CD8-positive, alpha-beta memory T cell (primary cell): ENCODE measurements around the gene SORCS2. TPM values are rescaled to one million over a fixed set of nuclear protein-coding genes. Genes with fewer than 3 reads are reported as not detected.

Source experiments
- CTCF ChIA-PET: fragments of 350-600 bp; sonication (Branson Sonifier 250); formaldehyde crosslinking; loops from one replicate; lab custom pipeline; 2021; ENCODE audit warnings: antibody characterized with exemption; lab: Charles Lee
- POLR2A ChIA-PET: fragments of 350-600 bp; sonication (Branson Sonifier 250); formaldehyde crosslinking; loops from one replicate; lab custom pipeline; 2021; ENCODE audit warnings: antibody characterized with exemption; lab: Charles Lee
- DNase-seq, 5 donors: peaks; one replicate each; pipeline versions ENCODE4 v3.0.0 to v3.0.0-alpha.2; 2020 to 2022; ENCODE audit warnings: mixed read lengths in 1 of 5
- H3K27ac ChIP-seq: one replicate; pipeline ENCODE4 v1.7.0; 2013; ENCODE audit warnings: low read depth, mild to moderate bottlenecking, low read length, moderate library complexity
- H3K27me3 ChIP-seq: 2 replicates; pipeline ENCODE4 v1.7.0; 2013; ENCODE audit warnings: low read length, mild to moderate bottlenecking; ENCODE audit not compliant: insufficient read depth, poor library complexity, severe bottlenecking
- H3K36me3 ChIP-seq: 2 replicates; pipeline ENCODE4 v1.7.0; 2013; ENCODE audit warnings: mild to moderate bottlenecking, low read length, moderate library complexity; ENCODE audit not compliant: insufficient read depth
- H3K4me1 ChIP-seq: 2 replicates; pipeline ENCODE4 v1.7.0; 2013; ENCODE audit warnings: mild to moderate bottlenecking, low read length, moderate library complexity; ENCODE audit not compliant: insufficient read depth
- H3K4me3 ChIP-seq: 2 replicates; pipeline ENCODE4 v1.7.0; 2013; ENCODE audit warnings: mild to moderate bottlenecking, low read length
- H3K9me3 ChIP-seq: 2 replicates; pipeline ENCODE4 v1.7.0; 2013; ENCODE audit warnings: mild to moderate bottlenecking, low read length
- H3K27ac Mint-ChIP-seq, 8 donors: one replicate each; pipeline ENCODE4 v1.8.0; 2020 to 2021; ENCODE audit warnings: mixed read lengths in 8 of 8, mild to moderate bottlenecking in 6 of 8, inconsistent platforms in 3 of 8, moderate library complexity in 3 of 8
- H3K27me3 Mint-ChIP-seq, 2 donors: one replicate each; pipeline ENCODE4 v1.8.0; 2020 to 2021; ENCODE audit warnings: mixed read lengths in 2 of 2, mild to moderate bottlenecking in 1 of 2, moderate library complexity in 1 of 2
- H3K36me3 Mint-ChIP-seq, 3 donors: one replicate each; pipeline ENCODE4 v1.8.0; 2020 to 2021; ENCODE audit warnings: mixed read lengths in 3 of 3, inconsistent platforms in 1 of 3, mild to moderate bottlenecking in 1 of 3
- H3K4me1 Mint-ChIP-seq, 3 donors: one replicate each; pipeline ENCODE4 v1.8.0; 2020 to 2021; ENCODE audit warnings: mixed read lengths in 3 of 3, inconsistent platforms in 1 of 3, mild to moderate bottlenecking in 1 of 3
- H3K4me3 Mint-ChIP-seq, 7 donors: one replicate each; pipeline ENCODE4 v1.8.0; 2020 to 2021; ENCODE audit warnings: mixed read lengths in 7 of 7, mild to moderate bottlenecking in 6 of 7, moderate library complexity in 4 of 7, inconsistent platforms in 2 of 7
- H3K9me3 Mint-ChIP-seq, 5 donors: one replicate each; pipeline ENCODE4 v1.8.0; 2020 to 2022; ENCODE audit warnings: mixed read lengths in 5 of 5, mild to moderate bottlenecking in 3 of 5, moderate library complexity in 2 of 5, inconsistent platforms in 1 of 5
- polyA plus RNA-seq: library from polyadenylated mRNA; unstranded; fragments of 300-500 nt; fragmentation: Illumina TruSeq; gene quantifications from one replicate; pipeline ENCODE4 v1.2.3, GENCODE V29; 2021
- total RNA-seq, 2 experiments: library from RNA; stranded (reverse); gene quantifications; one replicate each; pipeline ENCODE4 v1.2.3, GENCODE V29; 2021

Gene SORCS2
- total and polyA plus RNA-seq, 3 experiments from 2014 or later = not detected

DNA sequence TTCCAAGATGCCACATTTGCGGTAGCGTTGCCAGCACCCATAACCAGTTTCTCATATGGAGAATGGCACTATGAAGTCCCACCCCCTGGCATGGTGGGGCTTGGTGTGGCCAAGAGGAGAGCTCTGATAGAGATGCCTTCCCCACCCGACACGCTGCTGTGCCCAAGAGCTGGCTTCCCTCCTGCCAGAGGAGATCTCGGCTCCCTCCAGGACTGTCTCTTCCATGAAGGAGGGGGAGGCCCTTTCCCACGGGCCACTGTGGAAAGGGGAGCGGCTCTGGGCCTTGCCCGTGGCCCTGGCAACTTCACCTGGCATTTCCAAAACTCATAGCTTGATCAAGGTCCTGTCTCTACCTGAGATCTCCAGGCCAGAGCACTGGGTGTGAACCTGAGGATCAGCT is 459.7 kb downstream of the SORCS2 start:
- CTCF ChIA-PET = no interaction called here
- H3K4me3 Mint-ChIP-seq = peak overlapping the region in 3 of 7 donors; percentile 8 to 51 (median 15)
- Histone ChIP-seq H3K27ac (no peak overlapping the region), H3K27me3 (no peaks in the 10 kb centered on the region), H3K4me3 (no peak overlapping the region), H3K36me3 (no peaks in the 10 kb centered on the region), H3K9me3 (no peaks in the 10 kb centered on the region), H3K4me1 (peaks cover 40% of the 10 kb centered on the region)
- peak overlapping the region in 7 of 8 donors; percentile 69 to 93 (median 86) for H3K27ac Mint-ChIP-seq
- peaks cover 0 to 2% (median 0%) of the 10 kb centered on the region in 3 donors for H3K36me3 Mint-ChIP-seq
- POLR2A ChIA-PET = no interaction called here
- peaks cover 0 to 4% (median 2%) of the 10 kb centered on the region in 5 donors for H3K9me3 Mint-ChIP-seq
- H3K27me3 Mint-ChIP-seq = peaks cover 1 to 8% of the 10 kb centered on the region in 2 donors
- DNase-seq = no peak
- peaks cover 48 to 54% (median 54%) of the 10 kb centered on the region in 3 donors for H3K4me1 Mint-ChIP-seq

DNA sequence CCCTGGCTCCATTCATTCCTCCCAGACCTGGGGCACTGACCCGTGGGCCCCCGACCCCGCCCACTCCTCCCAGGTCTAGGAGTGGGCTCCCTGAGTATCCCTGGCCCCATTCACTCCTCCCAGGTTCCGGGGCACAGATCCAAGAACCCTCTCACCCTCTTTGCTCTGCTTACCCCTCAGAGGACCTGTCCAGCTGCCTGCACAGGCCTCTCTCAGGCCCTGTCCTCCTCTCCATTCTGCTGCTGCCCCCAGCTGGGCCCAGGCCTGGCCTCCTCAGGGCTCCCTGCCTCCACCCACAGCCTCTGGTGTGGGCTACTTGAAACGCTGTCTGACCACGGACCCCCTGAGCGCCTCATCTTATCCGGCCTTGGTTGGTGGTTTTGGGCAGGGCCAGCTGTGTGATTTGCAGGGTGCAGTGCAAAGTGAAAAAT is 460.1 kb downstream of the SORCS2 start:
- H3K36me3 ChIP-seq = no peaks in the 10 kb centered on the region
- H3K4me1 ChIP-seq = peaks cover 36% of the 10 kb centered on the region
- H3K36me3 Mint-ChIP-seq = no peaks in the 10 kb centered on the region
- no peak overlapping the region for H3K4me3 ChIP-seq
- H3K9me3 ChIP-seq = no peaks in the 10 kb centered on the region
- peak overlapping the region in 7 of 8 donors; percentile 69 to 93 (median 86) for H3K27ac Mint-ChIP-seq
- peak in 2 of 5 donors; percentile 12 to 21 for DNase-seq
- peak overlapping the region in 4 of 7 donors; percentile 43 to 86 (median 62) for H3K4me3 Mint-ChIP-seq
- CTCF ChIA-PET = no interaction called here
- H3K4me1 Mint-ChIP-seq = peaks cover 44 to 50% (median 50%) of the 10 kb centered on the region in 3 donors
- H3K27ac ChIP-seq = no peak overlapping the region
- POLR2A ChIA-PET = no interaction called here
- peaks cover 1 to 8% of the 10 kb centered on the region in 2 donors for H3K27me3 Mint-ChIP-seq
- no peaks in the 10 kb centered on the region for H3K27me3 ChIP-seq
- peaks cover 0 to 2% (median 0%) of the 10 kb centered on the region in 5 donors for H3K9me3 Mint-ChIP-seq

DNA sequence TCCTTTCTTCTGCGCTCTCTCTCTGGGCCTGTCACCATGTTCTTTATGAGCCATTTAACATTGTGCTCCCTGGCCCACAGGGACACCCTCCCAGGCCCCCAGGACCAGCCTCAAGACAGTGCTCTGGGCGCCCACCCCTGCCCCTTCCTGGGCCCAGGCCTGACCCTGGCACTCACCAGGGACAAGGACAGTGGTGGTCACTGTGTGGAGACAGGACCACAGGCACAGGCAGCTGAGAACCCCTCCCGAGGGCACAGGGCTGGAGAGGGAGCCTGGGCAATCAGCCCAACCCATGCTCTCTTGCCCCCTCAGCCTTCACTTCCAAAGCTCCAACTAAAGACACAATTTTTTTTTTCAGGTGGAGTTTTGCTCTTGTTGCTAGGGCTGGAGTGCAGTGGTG is 460.6 kb downstream of the SORCS2 start:
- H3K4me1 ChIP-seq = peaks cover 35% of the 10 kb centered on the region
- DNase-seq = no peak
- H3K9me3 ChIP-seq = no peaks in the 10 kb centered on the region
- H3K27me3 ChIP-seq = no peaks in the 10 kb centered on the region
- POLR2A ChIA-PET = no interaction called here
- Mint-ChIP-seq H3K27me3 (peaks cover 1 to 8% of the 10 kb centered on the region in 2 donors), H3K9me3 (peaks cover 0 to 2% (median 0%) of the 10 kb centered on the region in 5 donors), H3K27ac (peak overlapping the region in 7 of 8 donors; percentile 69 to 93 (median 86)), H3K4me1 (peaks cover 39 to 46% (median 45%) of the 10 kb centered on the region in 3 donors), H3K4me3 (peak overlapping the region in 4 of 7 donors; percentile 43 to 86 (median 62)), H3K36me3 (no peaks in the 10 kb centered on the region)
- H3K4me3 ChIP-seq = no peak overlapping the region
- CTCF ChIA-PET = no interaction called here
- no peak overlapping the region for H3K27ac ChIP-seq
- no peaks in the 10 kb centered on the region for H3K36me3 ChIP-seq

DNA sequence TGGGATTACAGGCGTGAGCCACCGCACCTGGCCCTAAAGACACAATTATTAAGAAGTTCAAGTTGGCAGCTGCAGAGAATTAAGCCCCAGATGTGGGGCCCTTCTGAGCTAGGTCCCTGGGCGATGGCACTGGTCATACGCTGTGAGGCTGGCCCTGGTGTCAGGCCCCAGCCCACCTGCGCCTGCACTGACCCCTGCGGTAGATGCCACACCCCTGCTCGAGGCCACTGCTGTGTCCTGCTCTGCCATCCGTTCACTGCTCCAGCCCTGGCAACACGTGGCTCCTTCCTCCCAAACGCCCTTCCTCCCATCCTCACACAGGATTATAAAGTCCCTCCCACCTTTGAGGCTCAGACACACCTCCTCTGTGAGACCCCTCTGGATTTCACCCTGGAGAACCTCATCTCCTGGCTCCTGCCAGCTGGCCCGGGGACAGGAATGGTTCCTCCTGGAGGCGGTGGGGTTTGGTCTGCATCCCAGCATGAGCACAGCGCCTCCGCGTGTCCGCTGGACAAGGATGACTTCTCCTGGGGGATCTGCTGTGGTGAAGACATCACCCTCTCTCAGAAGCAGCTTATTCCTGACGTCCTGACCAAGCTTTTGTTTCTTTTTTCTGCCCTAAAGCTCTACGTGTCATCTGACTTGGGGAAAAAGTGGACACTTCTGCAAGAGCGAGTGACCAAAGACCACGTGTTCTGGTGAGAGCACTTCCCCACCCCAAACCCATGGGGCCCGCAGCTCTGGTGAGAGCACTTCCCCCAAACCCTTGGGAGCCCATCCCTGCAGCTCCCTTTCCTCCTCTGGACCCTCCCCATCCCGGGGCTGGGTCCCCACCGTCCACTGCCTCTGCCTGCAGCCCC is 461.4 kb downstream of the SORCS2 start:
- Mint-ChIP-seq H3K27ac (peak overlapping the region in 5 of 8 donors; percentile 6 to 86 (median 79)), H3K4me1 (peaks cover 34 to 41% (median 39%) of the 10 kb centered on the region in 3 donors), H3K27me3 (peaks cover 1 to 8% of the 10 kb centered on the region in 2 donors), H3K9me3 (peaks cover 0 to 2% (median 0%) of the 10 kb centered on the region in 5 donors), H3K4me3 (peak overlapping the region in 2 of 7 donors; percentile 45 to 79), H3K36me3 (no peaks in the 10 kb centered on the region)
- H3K9me3 ChIP-seq = no peaks in the 10 kb centered on the region
- no peak for DNase-seq
- peaks cover 35% of the 10 kb centered on the region for H3K4me1 ChIP-seq
- no peak overlapping the region for H3K27ac ChIP-seq
- H3K4me3 ChIP-seq = no peak overlapping the region
- H3K36me3 ChIP-seq = no peaks in the 10 kb centered on the region
- CTCF ChIA-PET = no interaction called here
- POLR2A ChIA-PET = no interaction called here
- no peaks in the 10 kb centered on the region for H3K27me3 ChIP-seq

DNA sequence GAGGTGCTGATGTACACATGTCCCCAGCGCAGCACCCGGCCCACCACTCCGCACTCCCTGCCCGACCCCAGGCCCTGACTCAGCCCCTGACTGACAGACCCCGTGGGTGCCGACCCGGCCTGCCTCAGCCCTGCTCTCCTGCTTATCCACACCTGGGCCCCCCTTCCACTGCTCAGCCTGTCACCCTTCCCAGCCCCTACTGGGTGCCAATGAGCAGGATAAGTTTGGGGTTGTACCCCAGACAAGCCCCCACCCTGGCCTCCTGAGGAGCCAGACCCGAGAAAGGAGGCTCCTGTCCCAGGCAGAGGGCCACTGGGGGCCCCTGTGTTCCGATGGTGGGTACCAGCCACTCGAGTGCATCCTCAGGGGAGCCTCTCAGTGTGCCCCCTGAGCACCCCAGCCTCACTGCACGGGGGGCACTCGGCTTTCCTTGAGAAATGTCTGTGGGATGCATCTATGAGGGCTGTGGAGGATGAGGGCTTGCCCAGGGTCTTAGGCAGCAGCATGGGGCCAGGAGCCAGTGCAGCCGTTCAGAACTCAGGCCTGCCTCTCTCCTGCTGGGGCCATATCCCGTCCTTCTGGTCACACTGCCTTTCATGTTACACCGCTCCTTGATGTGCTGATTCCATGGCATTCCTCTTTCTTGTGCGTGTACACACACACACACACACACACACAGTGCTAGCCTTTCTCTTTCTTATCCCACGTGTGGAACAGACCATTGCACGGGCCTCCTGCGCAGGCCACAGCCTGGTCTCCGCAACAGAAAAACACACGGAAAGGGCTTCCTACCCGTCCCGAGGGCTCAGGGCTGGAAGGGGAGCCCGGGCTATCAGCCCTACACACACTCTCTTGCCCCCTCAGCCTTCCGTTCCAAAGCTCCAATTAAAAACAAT is 462.5 kb downstream of the SORCS2 start:
- peak overlapping the region in 4 of 8 donors; percentile 58 to 84 (median 71) for H3K27ac Mint-ChIP-seq
- no peak for DNase-seq
- no peaks in the 10 kb centered on the region for H3K9me3 ChIP-seq
- H3K36me3 ChIP-seq = no peaks in the 10 kb centered on the region
- no peak overlapping the region for H3K27ac ChIP-seq
- H3K4me3 Mint-ChIP-seq = peak overlapping the region in 1 of 7 donors; percentile 37
- no peaks in the 10 kb centered on the region for H3K9me3 Mint-ChIP-seq
- H3K4me3 ChIP-seq = no peak overlapping the region
- ChIA-PET POLR2A (no interaction called here), CTCF (no interaction called here)
- no peaks in the 10 kb centered on the region for H3K36me3 Mint-ChIP-seq
- no peaks in the 10 kb centered on the region for H3K27me3 ChIP-seq
- H3K4me1 ChIP-seq = peaks cover 28% of the 10 kb centered on the region
- H3K4me1 Mint-ChIP-seq = peaks cover 23 to 31% (median 28%) of the 10 kb centered on the region in 3 donors
- peaks cover 1 to 8% of the 10 kb centered on the region in 2 donors for H3K27me3 Mint-ChIP-seq

DNA sequence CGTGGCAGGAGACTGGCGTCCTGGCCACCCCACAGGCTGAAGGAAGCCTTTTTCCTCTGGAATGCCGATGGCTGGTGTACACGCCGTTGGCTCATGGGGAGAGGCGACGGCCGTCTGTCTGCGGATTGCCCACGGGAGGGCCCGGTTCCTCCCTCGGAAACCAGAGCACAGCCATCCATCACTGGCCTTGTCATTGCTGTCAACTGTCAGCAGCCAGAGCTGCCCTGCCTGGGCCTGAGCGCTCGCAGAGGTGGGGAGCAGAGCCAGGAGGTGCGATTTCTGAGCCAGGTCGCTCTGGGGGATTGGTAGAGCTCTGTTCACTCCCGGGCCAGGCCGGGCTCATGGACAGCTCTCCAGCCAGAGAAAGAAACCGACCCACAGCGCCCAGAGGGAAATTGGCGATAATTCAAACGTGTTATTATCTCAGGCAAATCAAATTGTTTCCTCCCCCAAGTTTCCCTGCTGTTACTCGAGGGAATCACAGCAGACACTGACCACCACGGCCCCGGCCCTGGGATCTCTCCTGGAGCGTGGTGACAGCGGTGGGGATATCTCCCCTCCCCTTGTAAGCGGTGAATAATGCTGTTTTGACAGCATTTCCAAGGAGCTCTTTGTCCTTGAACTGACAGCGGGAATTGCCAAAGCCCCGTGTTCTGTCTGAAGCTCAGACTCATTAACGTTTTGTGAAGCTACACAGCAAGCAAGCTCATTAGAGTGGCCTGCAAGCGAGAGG is 463.3 kb downstream of the SORCS2 start:
- no peak overlapping the region for H3K4me3 ChIP-seq
- Mint-ChIP-seq H3K27ac (peak overlapping the region in 1 of 8 donors; percentile 77), H3K4me1 (peaks cover 17 to 22% (median 22%) of the 10 kb centered on the region in 3 donors), H3K9me3 (no peaks in the 10 kb centered on the region), H3K4me3 (no peak overlapping the region), H3K36me3 (no peaks in the 10 kb centered on the region), H3K27me3 (peaks cover 1 to 8% of the 10 kb centered on the region in 2 donors)
- no peaks in the 10 kb centered on the region for H3K36me3 ChIP-seq
- ChIA-PET POLR2A (no interaction called here), CTCF (no interaction called here)
- no peak for DNase-seq
- H3K27ac ChIP-seq = no peak overlapping the region
- H3K27me3 ChIP-seq = no peaks in the 10 kb centered on the region
- H3K4me1 ChIP-seq = peaks cover 21% of the 10 kb centered on the region
- no peaks in the 10 kb centered on the region for H3K9me3 ChIP-seq

DNA sequence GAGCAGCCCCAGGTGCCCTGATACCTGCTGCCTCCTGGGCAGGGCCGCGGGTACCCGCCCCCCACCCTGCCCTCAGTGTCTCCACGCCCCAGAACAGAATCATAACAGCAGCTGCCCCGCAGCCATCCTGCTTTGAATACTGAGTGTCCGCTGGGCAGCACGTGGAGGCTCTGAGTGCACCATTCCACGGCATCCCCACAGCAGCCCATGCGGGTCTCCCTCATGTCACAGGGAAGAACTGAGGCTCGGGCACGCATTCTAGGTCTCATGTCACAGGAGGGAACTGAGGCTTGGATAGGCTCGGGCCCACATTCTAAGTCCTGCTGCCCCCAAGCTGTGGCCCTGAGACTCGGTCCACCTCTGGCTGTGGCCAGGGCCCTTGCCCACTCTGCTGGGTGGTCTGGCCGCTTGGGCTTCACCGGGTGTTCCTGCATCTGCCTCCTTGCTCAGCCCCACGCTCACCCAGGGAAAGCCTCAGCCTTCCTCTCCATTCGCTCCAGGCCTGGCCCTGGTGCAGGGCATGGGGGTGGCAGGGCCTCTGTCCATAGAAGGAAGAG is 464.0 kb downstream of the SORCS2 start:
- Mint-ChIP-seq H3K27me3 (peaks cover 1 to 8% of the 10 kb centered on the region in 2 donors), H3K4me1 (peaks cover 10 to 16% (median 16%) of the 10 kb centered on the region in 3 donors), H3K9me3 (no peaks in the 10 kb centered on the region), H3K4me3 (no peak overlapping the region), H3K27ac (no peak overlapping the region), H3K36me3 (no peaks in the 10 kb centered on the region)
- H3K27me3 ChIP-seq = no peaks in the 10 kb centered on the region
- POLR2A ChIA-PET = no interaction called here
- H3K4me3 ChIP-seq = no peak overlapping the region
- CTCF ChIA-PET = no interaction called here
- DNase-seq = no peak
- H3K36me3 ChIP-seq = no peaks in the 10 kb centered on the region
- H3K9me3 ChIP-seq = no peaks in the 10 kb centered on the region
- H3K27ac ChIP-seq = no peak overlapping the region
- peaks cover 14% of the 10 kb centered on the region for H3K4me1 ChIP-seq
